Measurements from ENCODE around the gene OMP. TPM values are rescaled to one million over a fixed set of nuclear protein-coding genes. Genes with fewer than 3 reads are reported as not detected.
A peak's percentile ranks its signal among the peaks of the same experiment; 100 is the strongest.

Gene OMP
- polyA plus RNA-seq, 12 donors, result not detected

- no peak for DNase-seq
These were observed 35.5 kb downstream of the OMP start for GRCh38 chr11:77138106-77138649.

GRCh38 chr11:77139201-77139600 is 36.6 kb downstream of the OMP start:
- no peak for DNase-seq

GRCh38 chr11:77140231-77140851 is 37.7 kb downstream of the OMP start:
- DNase-seq, result peak; percentile 25

GRCh38 chr11:77141034-77141433 is 38.4 kb downstream of the OMP start:
- DNase-seq, result no peak

- no peak for DNase-seq
These were observed 38.8 kb downstream of the OMP start for GRCh38 chr11:77141475-77141874.

- DNase-seq, result no peak
These were observed 39.7 kb downstream of the OMP start for GRCh38 chr11:77142091-77142975.

GRCh38 chr11:77143405-77144020 is 40.9 kb downstream of the OMP start:
- no peak for DNase-seq

GRCh38 chr11:77144196-77144856 is 41.7 kb downstream of the OMP start:
- no peak for DNase-seq

- no peak for DNase-seq
These were observed 42.3 kb downstream of the OMP start for GRCh38 chr11:77144857-77145428.

- DNase-seq, result no peak
These were observed 43.8 kb downstream of the OMP start for GRCh38 chr11:77146261-77147035.

GRCh38 chr11:77147036-77147315 is 44.3 kb downstream of the OMP start:
- DNase-seq, result no peak

GRCh38 chr11:77147668-77148321 is 45.2 kb downstream of the OMP start:
- no peak for DNase-seq

- no peak for DNase-seq
These were observed 46.5 kb downstream of the OMP start for GRCh38 chr11:77148963-77149715.

GRCh38 chr11:77149716-77150392 is 47.2 kb downstream of the OMP start:
- no peak for DNase-seq

- no peak for DNase-seq
These were observed 48.2 kb downstream of the OMP start for GRCh38 chr11:77150836-77151235.

- DNase-seq, result no peak
These were observed 49.3 kb downstream of the OMP start for GRCh38 chr11:77151804-77152509.

- DNase-seq, result no peak
These were observed 50.2 kb downstream of the OMP start for GRCh38 chr11:77152846-77153245.
